ENCODE data around the gene RPL23. TPM values are rescaled to one million over a fixed set of nuclear protein-coding genes. Genes with fewer than 3 reads are reported as not detected.

RPL23 gene
- polyA plus RNA-seq, 1 of the 3 experiments (the other 2 are of a cell fraction): 2,658 TPM

GRCh38 chr17:38848939-38849605 is 4.4 kb downstream of the RPL23 start:
- WGBS (ENCODE audit: low lambda C conversion rate): 92% methylated on average over 16 of the region's 16 CpGs
- peaks cover 42% of the 10 kb centered on the region for H4K20me1 ChIP-seq (ENCODE audit: insufficient read depth)
- TF ChIP-seq CHD2 (IDR thresholded peaks at IDR 0.05; ENCODE audit: low read length, partially characterized antibody): no peak
- TF ChIP-seq NFIC (IDR thresholded peaks at IDR 0.05; ENCODE audit: borderline replicate concordance): no peak
- TF ChIP-seq TAF1 (IDR thresholded peaks at IDR 0.05; ENCODE audit: borderline replicate concordance, low read depth, low read length): no peak
- peak; percentile 22; the same call in 1 of the 2 replicates for TF ChIP-seq JUND (IDR thresholded peaks at IDR 0.05)
- TF ChIP-seq SIN3A (IDR thresholded peaks at IDR 0.05; ENCODE audit: borderline replicate concordance, low read depth, low read length): 0 out of 2 replicates have a peak, but pooled peaks have one; percentile 3
- peaks cover 12 to 15% of the 10 kb centered on the region in 2 experiments; a peak in 2 of 4 replicates for H3K4me1 ChIP-seq (ENCODE audit: control insufficient read depth in 1 of 2, insufficient read depth in 2 of 2, low read depth in 1 of 2, low read length in 1 of 2)
- peaks cover 46 to 56% of the 10 kb centered on the region in 2 experiments for H3K36me3 ChIP-seq (replicated peaks in 1 of 2; ENCODE audit: control insufficient read depth in 1 of 2, insufficient read depth in 2 of 2, low read length in 1 of 2)
- no peaks in the 10 kb centered on the region for H3K27me3 ChIP-seq (ENCODE audit: insufficient read depth)
- ChIA-PET CTCF (interaction anchor here (0.6 to 1.4 kb wide), 3 partner anchors 22 to 98 kb away, joined by 3 to 4 read pairs (median 3); no protein-coding TSS in a partner anchor), POLR2A (interaction anchor here (0.6 kb wide), 1 partner anchor 28 kb away, joined by 7 read pairs; no protein-coding TSS in a partner anchor)
- H3K4me2 ChIP-seq: no peak overlapping the region
- peaks cover 49% of the 10 kb centered on the region for H3K79me2 ChIP-seq (ENCODE audit: insufficient read depth)
- no peak overlapping the region for H2AFZ ChIP-seq (ENCODE audit: low read depth)
- peak overlapping the region in 1 of 2 experiments; percentile 8; a peak in 1 of 4 replicates for H3K27ac ChIP-seq (ENCODE audit: low read depth in 2 of 2, low read length in 1 of 2)
- no peak for DNase-seq
- H3F3A ChIP-seq (replicated peaks; ENCODE audit: insufficient read depth): peaks cover 74% of the 10 kb centered on the region
- no peak overlapping the region for H3K9ac ChIP-seq
- no peaks in the 10 kb centered on the region for H3K9me2 ChIP-seq
- no peak overlapping the region for H3K4me3 ChIP-seq (ENCODE audit: low read depth in 2 of 2, low read length in 1 of 2)
- no peaks in the 10 kb centered on the region for H3K9me3 ChIP-seq

DNA sequence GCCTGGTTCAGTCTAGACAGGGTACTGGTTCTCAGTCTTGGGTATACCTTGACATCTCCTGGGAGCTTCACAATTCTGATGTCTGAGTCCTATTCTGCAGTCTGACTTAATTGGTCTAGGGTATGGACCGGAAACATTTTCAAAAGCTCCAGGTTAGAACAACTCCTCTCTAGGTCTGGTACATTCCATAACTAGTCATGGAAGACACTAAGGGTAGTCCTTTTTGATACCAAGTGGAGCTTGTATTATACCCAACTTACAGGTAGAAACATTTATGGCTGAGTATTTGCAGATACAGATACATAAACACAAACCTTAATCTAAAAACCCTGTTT is 5.0 kb downstream of the RPL23 start:
- TF ChIP-seq NFIC (IDR thresholded peaks at IDR 0.05; ENCODE audit: borderline replicate concordance): no peak
- TF ChIP-seq FOXJ3 (CRISPR knock-in tag; IDR thresholded peaks at IDR 0.05): no peak
- TF ChIP-seq FOSL2 (IDR thresholded peaks at IDR 0.05; ENCODE audit: borderline replicate concordance, low read depth): no peak
- TF ChIP-seq NRF1 (IDR thresholded peaks at IDR 0.05; ENCODE audit: low read depth, low read length): no peak
- no peak for TF ChIP-seq MAX (IDR thresholded peaks at IDR 0.05; ENCODE audit: low read depth)
- no peak for TF ChIP-seq FOXM1 (IDR thresholded peaks at IDR 0.05; ENCODE audit: low read depth)
- DNase-seq: no peak
- peaks cover 12 to 15% of the 10 kb centered on the region in 2 experiments; a peak in 2 of 4 replicates for H3K4me1 ChIP-seq (ENCODE audit: control insufficient read depth in 1 of 2, insufficient read depth in 2 of 2, low read depth in 1 of 2, low read length in 1 of 2)
- H3K4me3 ChIP-seq (ENCODE audit: low read depth in 2 of 2, low read length in 1 of 2): no peak overlapping the region
- H2AFZ ChIP-seq (ENCODE audit: low read depth): no peak overlapping the region
- no peaks in the 10 kb centered on the region for H3K9me2 ChIP-seq
- no peaks in the 10 kb centered on the region for H3K27me3 ChIP-seq (ENCODE audit: insufficient read depth)
- H3K9me3 ChIP-seq: no peaks in the 10 kb centered on the region
- H4K20me1 ChIP-seq (ENCODE audit: insufficient read depth): peaks cover 42% of the 10 kb centered on the region
- no peak overlapping the region for H3K4me2 ChIP-seq
- peaks cover 46 to 56% of the 10 kb centered on the region in 2 experiments for H3K36me3 ChIP-seq (replicated peaks in 1 of 2; ENCODE audit: control insufficient read depth in 1 of 2, insufficient read depth in 2 of 2, low read length in 1 of 2)
- WGBS (ENCODE audit: low lambda C conversion rate): 100% methylated on average over 1 of the region's 1 CpG
- peaks cover 48% of the 10 kb centered on the region for H3K79me2 ChIP-seq (ENCODE audit: insufficient read depth)
- H3K9ac ChIP-seq: no peak overlapping the region
- ChIA-PET POLR2A (no interaction called here), CTCF (interaction anchor here (1.0 to 1.4 kb wide), 3 partner anchors 60 to 326 kb away, joined by 3 to 4 read pairs (median 3); no protein-coding TSS in a partner anchor)
- H3F3A ChIP-seq (replicated peaks; ENCODE audit: insufficient read depth): peaks cover 72% of the 10 kb centered on the region
- H3K27ac ChIP-seq (ENCODE audit: low read depth in 2 of 2, low read length in 1 of 2): no peak overlapping the region

GRCh38 chr17:38844261-38844757 is 9.2 kb downstream of the RPL23 start:
- DNase-seq: no peak
- ChIA-PET POLR2A (no interaction called here), CTCF (no interaction called here)
- H3K4me2 ChIP-seq: no peak overlapping the region
- H3K4me3 ChIP-seq (ENCODE audit: low read depth in 2 of 2, low read length in 1 of 2): no peak overlapping the region
- 86% methylated on average over 12 of the region's 13 CpGs for WGBS (ENCODE audit: low lambda C conversion rate)
- peaks cover 0 to 1% of the 10 kb centered on the region in 2 experiments; a peak in 1 of 4 replicates for H3K4me1 ChIP-seq (ENCODE audit: control insufficient read depth in 1 of 2, insufficient read depth in 2 of 2, low read depth in 1 of 2, low read length in 1 of 2)
- no peak overlapping the region for H3K9ac ChIP-seq
- peaks cover 14 to 18% of the 10 kb centered on the region in 2 experiments for H3K36me3 ChIP-seq (replicated peaks in 1 of 2; ENCODE audit: control insufficient read depth in 1 of 2, insufficient read depth in 2 of 2, low read length in 1 of 2)
- H4K20me1 ChIP-seq (ENCODE audit: insufficient read depth): peaks cover 6% of the 10 kb centered on the region; the same call in 1 of the 2 replicates
- no peaks in the 10 kb centered on the region for H3K9me3 ChIP-seq
- peaks cover 8% of the 10 kb centered on the region; the same call in 1 of the 2 replicates for H3K79me2 ChIP-seq (ENCODE audit: insufficient read depth)
- no peaks in the 10 kb centered on the region for H3K27me3 ChIP-seq (ENCODE audit: insufficient read depth)
- no peak overlapping the region for H3K27ac ChIP-seq (ENCODE audit: low read depth in 2 of 2, low read length in 1 of 2)
- H3F3A ChIP-seq (replicated peaks; ENCODE audit: insufficient read depth): peaks cover 42% of the 10 kb centered on the region
- no peaks in the 10 kb centered on the region for H3K9me2 ChIP-seq
- H2AFZ ChIP-seq (ENCODE audit: low read depth): no peak overlapping the region
- TF ChIP-seq, protein P1, sequence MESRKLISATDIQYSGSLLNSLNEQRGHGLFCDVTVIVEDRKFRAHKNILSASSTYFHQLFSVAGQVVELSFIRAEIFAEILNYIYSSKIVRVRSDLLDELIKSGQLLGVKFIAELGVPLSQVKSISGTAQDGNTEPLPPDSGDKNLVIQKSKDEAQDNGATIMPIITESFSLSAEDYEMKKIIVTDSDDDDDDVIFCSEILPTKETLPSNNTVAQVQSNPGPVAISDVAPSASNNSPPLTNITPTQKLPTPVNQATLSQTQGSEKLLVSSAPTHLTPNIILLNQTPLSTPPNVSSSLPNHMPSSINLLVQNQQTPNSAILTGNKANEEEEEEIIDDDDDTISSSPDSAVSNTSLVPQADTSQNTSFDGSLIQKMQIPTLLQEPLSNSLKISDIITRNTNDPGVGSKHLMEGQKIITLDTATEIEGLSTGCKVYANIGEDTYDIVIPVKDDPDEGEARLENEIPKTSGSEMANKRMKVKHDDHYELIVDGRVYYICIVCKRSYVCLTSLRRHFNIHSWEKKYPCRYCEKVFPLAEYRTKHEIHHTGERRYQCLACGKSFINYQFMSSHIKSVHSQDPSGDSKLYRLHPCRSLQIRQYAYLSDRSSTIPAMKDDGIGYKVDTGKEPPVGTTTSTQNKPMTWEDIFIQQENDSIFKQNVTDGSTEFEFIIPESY (IDR thresholded peaks at IDR 0.05; ENCODE audit: borderline replicate concordance, low read depth): no peak
- TF ChIP-seq RCOR1 (IDR thresholded peaks at IDR 0.05; ENCODE audit: low read length) (no peak), MAX (IDR thresholded peaks at IDR 0.05; ENCODE audit: low read depth) (no peak), FOXM1 (IDR thresholded peaks at IDR 0.05; ENCODE audit: low read depth) (no peak)
- TF ChIP-seq, protein P2, sequence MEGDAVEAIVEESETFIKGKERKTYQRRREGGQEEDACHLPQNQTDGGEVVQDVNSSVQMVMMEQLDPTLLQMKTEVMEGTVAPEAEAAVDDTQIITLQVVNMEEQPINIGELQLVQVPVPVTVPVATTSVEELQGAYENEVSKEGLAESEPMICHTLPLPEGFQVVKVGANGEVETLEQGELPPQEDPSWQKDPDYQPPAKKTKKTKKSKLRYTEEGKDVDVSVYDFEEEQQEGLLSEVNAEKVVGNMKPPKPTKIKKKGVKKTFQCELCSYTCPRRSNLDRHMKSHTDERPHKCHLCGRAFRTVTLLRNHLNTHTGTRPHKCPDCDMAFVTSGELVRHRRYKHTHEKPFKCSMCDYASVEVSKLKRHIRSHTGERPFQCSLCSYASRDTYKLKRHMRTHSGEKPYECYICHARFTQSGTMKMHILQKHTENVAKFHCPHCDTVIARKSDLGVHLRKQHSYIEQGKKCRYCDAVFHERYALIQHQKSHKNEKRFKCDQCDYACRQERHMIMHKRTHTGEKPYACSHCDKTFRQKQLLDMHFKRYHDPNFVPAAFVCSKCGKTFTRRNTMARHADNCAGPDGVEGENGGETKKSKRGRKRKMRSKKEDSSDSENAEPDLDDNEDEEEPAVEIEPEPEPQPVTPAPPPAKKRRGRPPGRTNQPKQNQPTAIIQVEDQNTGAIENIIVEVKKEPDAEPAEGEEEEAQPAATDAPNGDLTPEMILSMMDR (IDR thresholded peaks at IDR 0.05): no peak
- TF ChIP-seq, protein P3, sequence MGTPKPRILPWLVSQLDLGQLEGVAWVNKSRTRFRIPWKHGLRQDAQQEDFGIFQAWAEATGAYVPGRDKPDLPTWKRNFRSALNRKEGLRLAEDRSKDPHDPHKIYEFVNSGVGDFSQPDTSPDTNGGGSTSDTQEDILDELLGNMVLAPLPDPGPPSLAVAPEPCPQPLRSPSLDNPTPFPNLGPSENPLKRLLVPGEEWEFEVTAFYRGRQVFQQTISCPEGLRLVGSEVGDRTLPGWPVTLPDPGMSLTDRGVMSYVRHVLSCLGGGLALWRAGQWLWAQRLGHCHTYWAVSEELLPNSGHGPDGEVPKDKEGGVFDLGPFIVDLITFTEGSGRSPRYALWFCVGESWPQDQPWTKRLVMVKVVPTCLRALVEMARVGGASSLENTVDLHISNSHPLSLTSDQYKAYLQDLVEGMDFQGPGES (IDR thresholded peaks at IDR 0.05; ENCODE audit: low read depth, low read length): no peak
